Heart left ventricle (tissue), 16 donors: Measurements from ENCODE around the gene ZSWIM4. TPM values are rescaled to one million over a fixed set of nuclear protein-coding genes. Genes with fewer than 3 reads are reported as not detected.

Source experiments
- ATAC-seq, 4 donors: fragments of 200-7000 bp; cut with Tn5 transposase; one replicate each; pipeline ENCODE4 v1.9.1; 2020 to 2022; ENCODE audit warnings: moderate library complexity in 4 of 4, mild to moderate bottlenecking in 3 of 4, moderate number of reproducible peaks in 1 of 4
- DNase-seq, 5 donors: peaks; one replicate each; pipeline ENCODE4 v3.0.0-alpha.2; 2020
- H3K27ac ChIP-seq, 12 donors: fragments of 200-600 bp; sonication (generic) in 4 of 12; one replicate each; pipeline versions ENCODE4 v1.5.0 to v1.8.0; 2016 to 2022; ENCODE audit warnings: mild to moderate bottlenecking in 2 of 12
- H3K27me3 ChIP-seq, 9 donors: fragments of 200-600 bp; sonication (generic) in 2 of 9; one replicate each; pipeline versions ENCODE4 v1.5.1 to v1.8.0; 2016 to 2022; ENCODE audit warnings: mild to moderate bottlenecking in 3 of 9
- H3K36me3 ChIP-seq, 9 donors: fragments of 200-600 bp; sonication (generic) in 2 of 9; one replicate each; pipeline versions ENCODE4 v1.5.0 to v1.8.0; 2018 to 2022; ENCODE audit warnings: mild to moderate bottlenecking in 2 of 9
- H3K4me1 ChIP-seq, 12 donors: fragments of 200-600 bp; sonication (generic) in 4 of 12; one replicate each; pipeline versions ENCODE4 v1.5.0 to v1.8.0; 2016 to 2022; ENCODE audit warnings: mild to moderate bottlenecking in 3 of 12
- H3K4me3 ChIP-seq, 12 donors: fragments of 200-600 bp; sonication (generic) in 4 of 12; one replicate each; pipeline versions ENCODE4 v1.5.0 to v1.8.0; 2017 to 2022; ENCODE audit warnings: mild to moderate bottlenecking in 9 of 12, moderate library complexity in 4 of 12
- H3K9me3 ChIP-seq, 12 donors: fragments of 200-600 bp; sonication (generic) in 4 of 12; one replicate each; pipeline versions ENCODE4 v1.5.0 to v1.8.0; 2016 to 2022; ENCODE audit warnings: mild to moderate bottlenecking in 1 of 12
- POLR2A ChIP-seq, 2 donors: fragments of 450-650 bp; IDR thresholded peaks; one replicate each; pipeline ENCODE4 v1.6.1; 2017; ENCODE audit warnings: antibody characterized with exemption in 2 of 2, mild to moderate bottlenecking in 2 of 2, moderate library complexity in 2 of 2
- WGBS, 4 donors: extraction: QIAGEN DNeasy Blood & Tissue Kit in 2 of 4; methylation state at CpG; one replicate each; pipeline versions ENCODE4 v1.1.5 to v1.1.7; 2013 to 2018; 5-methylcytosine and 5-hydroxymethylcytosine counted together
- intact Hi-C, 10 donors: fragments of 100-400 bp; cut with DNase I; formaldehyde crosslinking; loops; one replicate each; pipeline versions ENCODE4 v1.11.1 to v1.14.2; 2022
- polyA plus RNA-seq, 2 donors: library from polyadenylated mRNA; stranded (reverse); fragments of 200-250 nt; gene quantifications; one replicate each; pipeline ENCODE4 v1.2.3, GENCODE V29; 2013
- total RNA-seq, 9 donors: library from RNA; depleted of rRNA in 2 of 9; stranded (reverse); fragments of >200 nt in 2 of 9; fragmentation: NEBNext Ultra II Directional in 3 of 9; extraction: Animal tissue kit (Norgen Biotek cat#: 25700) in 3 of 9; gene quantifications; one replicate each; pipeline versions ENCODE4 v1.1.0 to v1.2.4, GENCODE V29; 2016 to 2023
- TF ChIP-seq, protein P1 (sequence below), 12 donors: fragments of 200-600 bp; sonication (generic) in 4 of 12; IDR thresholded peaks; one replicate each; pipeline versions ENCODE4 v1.5.0 to v1.8.0; 2018 to 2022; ENCODE audit warnings: antibody characterized with exemption in 12 of 12, mild to moderate bottlenecking in 5 of 12
- donor health status: ischemic (EF 13 %, LVEDD 7.1; RV severe dilation, severe dysfunction).
- donor health status: healthy with polysubstance abuse.
- donor health status: DM: no; HTN: yes; CAD: no.
- donor health status: DM: no; HTN: no; CAD: no.
- donor health status: ischemic (EF 25% LVEDD 6.9; RV normal size, moderate dysfunction).
- donor health status: ischemic (EF 25% LVEDD 5.7; RV mildly dilated, moderate dysfunction).
- donor health status: healthy.
- donor health status: DM: yes; HTN: yes; CAD: no.
- donor health status: ischemic (EF 35%, LVEDD 5.7; RV mildly dilated, moderate dysfunction).
- donor health status: nonischemic (EF 11% LVEDD 7.7; RV severe dilation, severe dysfunction).
- donor health status: DM: yes; HTN: yes; CAD: no.
- donor health status: PGD.
- donor health status: ischemic (EF 29% LVEDD 5.4; RV normal size, mild dysfunction).
- donor health status: nonischemic (EF 23%, LVEDD 6.1; RV moderate dilation, normal function).

Gene ZSWIM4
- total and polyA plus RNA-seq, 11 donors: 1.3 to 10.9 (median 3.3) TPM

DNA sequence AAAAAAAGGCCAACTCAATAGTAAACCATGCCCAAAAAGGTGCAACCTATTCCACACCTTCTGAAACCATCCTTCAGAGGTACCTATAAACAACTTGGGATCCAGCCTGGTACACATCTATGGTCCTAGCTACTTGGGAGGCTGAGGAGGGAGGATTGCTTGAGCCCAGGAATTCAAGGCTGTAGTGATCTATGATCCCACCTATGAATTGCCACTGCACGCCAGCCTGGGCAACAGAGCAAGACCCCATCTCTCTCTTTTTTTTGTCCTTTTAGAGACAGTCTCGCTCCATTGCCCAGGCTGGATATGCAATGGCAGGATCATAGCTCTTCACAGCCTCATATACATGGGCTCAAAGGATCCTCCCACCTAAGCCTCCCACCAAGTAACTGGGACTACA, 26.0 kb downstream of the ZSWIM4 start:
- Histone ChIP-seq H3K4me3 (no peak overlapping the region), H3K27ac (peak overlapping the region in 9 of 12 donors; percentile 15 to 66 (median 34)), H3K27me3 (no peaks in the 10 kb centered on the region), H3K36me3 (peaks cover 0 to 38% (median 12%) of the 10 kb centered on the region in 9 donors), H3K9me3 (no peaks in the 10 kb centered on the region), H3K4me1 (peaks cover 0 to 19% (median 5%) of the 10 kb centered on the region in 12 donors)
- TF ChIP-seq POLR2A (IDR thresholded peaks at IDR 0.05): no peak
- TF ChIP-seq, protein P1, sequence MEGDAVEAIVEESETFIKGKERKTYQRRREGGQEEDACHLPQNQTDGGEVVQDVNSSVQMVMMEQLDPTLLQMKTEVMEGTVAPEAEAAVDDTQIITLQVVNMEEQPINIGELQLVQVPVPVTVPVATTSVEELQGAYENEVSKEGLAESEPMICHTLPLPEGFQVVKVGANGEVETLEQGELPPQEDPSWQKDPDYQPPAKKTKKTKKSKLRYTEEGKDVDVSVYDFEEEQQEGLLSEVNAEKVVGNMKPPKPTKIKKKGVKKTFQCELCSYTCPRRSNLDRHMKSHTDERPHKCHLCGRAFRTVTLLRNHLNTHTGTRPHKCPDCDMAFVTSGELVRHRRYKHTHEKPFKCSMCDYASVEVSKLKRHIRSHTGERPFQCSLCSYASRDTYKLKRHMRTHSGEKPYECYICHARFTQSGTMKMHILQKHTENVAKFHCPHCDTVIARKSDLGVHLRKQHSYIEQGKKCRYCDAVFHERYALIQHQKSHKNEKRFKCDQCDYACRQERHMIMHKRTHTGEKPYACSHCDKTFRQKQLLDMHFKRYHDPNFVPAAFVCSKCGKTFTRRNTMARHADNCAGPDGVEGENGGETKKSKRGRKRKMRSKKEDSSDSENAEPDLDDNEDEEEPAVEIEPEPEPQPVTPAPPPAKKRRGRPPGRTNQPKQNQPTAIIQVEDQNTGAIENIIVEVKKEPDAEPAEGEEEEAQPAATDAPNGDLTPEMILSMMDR (IDR thresholded peaks at IDR 0.05): no peak
- ATAC-seq (no peak), DNase-seq (no peak)
- intact Hi-C loops: no loop called here
- WGBS, 4 donors: 95 to 100% (median 97%) methylated on average over 2 of the region's 2 CpGs

DNA sequence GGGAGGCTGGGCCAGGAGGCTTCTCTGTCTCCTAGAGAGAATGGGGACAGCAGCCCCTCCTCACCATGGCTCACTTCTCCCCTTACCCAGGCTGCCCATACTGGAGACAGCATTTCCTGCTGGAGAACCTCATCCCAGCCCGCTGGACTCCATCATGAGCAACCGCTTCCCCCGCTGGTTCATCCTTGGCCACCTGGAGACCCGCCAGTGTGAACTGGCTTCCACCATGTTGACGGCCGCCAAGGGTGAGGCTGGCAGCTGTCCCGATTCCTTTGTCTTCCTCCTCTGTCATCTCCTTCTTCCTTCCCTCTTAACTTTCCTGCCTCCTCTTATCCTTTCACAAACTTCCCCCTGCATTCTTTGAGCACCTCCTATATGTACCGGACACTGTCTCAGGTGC, 28.0 kb downstream of the ZSWIM4 start:
- no peak for TF ChIP-seq POLR2A (IDR thresholded peaks at IDR 0.05)
- TF ChIP-seq, protein P1 (IDR thresholded peaks at IDR 0.05): no peak
- no peaks in the 10 kb centered on the region for H3K9me3 ChIP-seq
- H3K4me1 ChIP-seq: peaks cover 0 to 16% (median 5%) of the 10 kb centered on the region in 12 donors
- H3K27me3 ChIP-seq: no peaks in the 10 kb centered on the region
- H3K36me3 ChIP-seq: peaks cover 0 to 48% (median 21%) of the 10 kb centered on the region in 9 donors
- 70 to 78% (median 74%) methylated on average over 8 of the region's 8 CpGs for WGBS, 4 donors
- ATAC-seq (peak in 1 of 4 donors; percentile 21), DNase-seq (peak in 4 of 5 donors; percentile 39 to 72 (median 54))
- H3K27ac ChIP-seq: peak overlapping the region in 8 of 12 donors; percentile 3 to 79 (median 57)
- intact Hi-C loops: no loop called here
- H3K4me3 ChIP-seq: no peak overlapping the region

DNA sequence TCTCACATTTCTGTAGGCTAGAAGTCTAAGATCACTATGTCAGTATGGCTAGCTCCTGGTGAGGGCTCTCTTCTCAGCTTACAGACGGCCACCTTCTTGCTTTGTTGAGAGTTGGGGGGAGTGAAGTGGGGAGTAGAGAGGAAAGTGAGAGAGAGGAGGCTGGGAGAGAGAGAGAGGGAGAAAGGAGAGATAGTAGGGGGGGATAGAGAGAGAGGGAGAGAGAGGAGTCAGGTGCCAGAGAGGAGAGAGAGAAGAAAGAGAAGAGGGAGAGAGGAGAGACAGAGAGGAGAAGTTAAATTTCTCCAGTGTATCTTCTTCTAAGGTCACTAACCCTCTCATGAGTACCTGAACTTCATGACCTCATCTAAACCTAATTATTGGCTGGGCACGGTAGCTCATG, 28.7 kb downstream of the ZSWIM4 start:
- H3K36me3 ChIP-seq: peaks cover 0 to 54% (median 21%) of the 10 kb centered on the region in 9 donors
- 87 to 95% (median 91%) methylated on average over 2 of the region's 2 CpGs for WGBS, 4 donors
- no peak for TF ChIP-seq POLR2A (IDR thresholded peaks at IDR 0.05)
- TF ChIP-seq, protein P1 (IDR thresholded peaks at IDR 0.05): no peak
- H3K27me3 ChIP-seq: no peaks in the 10 kb centered on the region
- peak overlapping the region in 1 of 12 donors; percentile 72 for H3K27ac ChIP-seq
- no peak overlapping the region for H3K4me3 ChIP-seq
- no peak for ATAC-seq
- H3K4me1 ChIP-seq: peaks cover 0 to 16% (median 5%) of the 10 kb centered on the region in 12 donors
- no peak for DNase-seq
- intact Hi-C loops: no loop called here
- no peaks in the 10 kb centered on the region for H3K9me3 ChIP-seq

DNA sequence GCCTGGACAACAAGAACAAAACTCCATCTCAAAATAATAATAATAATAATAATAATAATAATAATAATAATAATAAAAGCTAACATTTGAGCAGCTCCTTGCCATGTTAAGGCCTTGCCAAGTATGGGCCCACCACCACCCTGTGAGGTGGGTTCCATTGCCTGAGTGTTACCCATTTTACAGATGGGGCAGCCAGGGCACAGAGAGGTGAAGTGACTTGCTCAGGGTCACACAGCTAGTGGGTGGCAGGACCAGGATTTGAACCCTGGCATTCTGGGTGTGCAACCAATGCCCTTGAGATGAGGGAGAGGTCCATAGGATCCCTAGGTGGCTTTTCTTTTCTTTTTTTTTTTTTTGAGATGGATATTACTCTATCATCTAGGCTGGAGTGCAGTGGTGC, 29.5 kb downstream of the ZSWIM4 start:
- intact Hi-C loops: loop anchor here in 1 of 10 donors (5.0 kb wide), 1 partner anchor 32 kb away; no protein-coding TSS in a partner anchor
- no peak for TF ChIP-seq POLR2A (IDR thresholded peaks at IDR 0.05)
- TF ChIP-seq, protein P1 (IDR thresholded peaks at IDR 0.05): no peak
- ATAC-seq (no peak), DNase-seq (no peak)
- no peak overlapping the region for H3K4me3 ChIP-seq
- H3K36me3 ChIP-seq: peaks cover 0 to 55% (median 21%) of the 10 kb centered on the region in 9 donors
- H3K27me3 ChIP-seq: no peaks in the 10 kb centered on the region
- peaks cover 0 to 16% (median 5%) of the 10 kb centered on the region in 12 donors for H3K4me1 ChIP-seq
- no peaks in the 10 kb centered on the region for H3K9me3 ChIP-seq
- no peak overlapping the region for H3K27ac ChIP-seq
